ENCODE data around the gene METAP1D.
"Not testable (repeated sequence)": the region's sequence is repeated elsewhere in the genome, so short reads cannot be mapped to it uniquely, and the experiment has no call there.

The METAP1D gene

GRCh38 chr2:171999604-172000469 is at the start of gene METAP1D:
METAP1D (plus strand) TSS chr2:171999953; CDS start chr2:171999970, 17 bp downstream.
- in situ Hi-C loops (cut with MboI; ENCODE audit: low sequenced_read_pairs) = no loop called here

GRCh38 chr2:171952276-171952675 is 47.5 kb upstream of the METAP1D start:
- in situ Hi-C loops (cut with MboI; ENCODE audit: low sequenced_read_pairs) = no loop called here

GRCh38 chr2:171952748-171953147 is 47.0 kb upstream of the METAP1D start:
- in situ Hi-C loops (cut with MboI; ENCODE audit: low sequenced_read_pairs) = no loop called here

- in situ Hi-C loops (cut with MboI; ENCODE audit: low sequenced_read_pairs) = no loop called here
Measured at GRCh38 chr2:171956135-171956825, 43.5 kb upstream of the METAP1D start.

DNA sequence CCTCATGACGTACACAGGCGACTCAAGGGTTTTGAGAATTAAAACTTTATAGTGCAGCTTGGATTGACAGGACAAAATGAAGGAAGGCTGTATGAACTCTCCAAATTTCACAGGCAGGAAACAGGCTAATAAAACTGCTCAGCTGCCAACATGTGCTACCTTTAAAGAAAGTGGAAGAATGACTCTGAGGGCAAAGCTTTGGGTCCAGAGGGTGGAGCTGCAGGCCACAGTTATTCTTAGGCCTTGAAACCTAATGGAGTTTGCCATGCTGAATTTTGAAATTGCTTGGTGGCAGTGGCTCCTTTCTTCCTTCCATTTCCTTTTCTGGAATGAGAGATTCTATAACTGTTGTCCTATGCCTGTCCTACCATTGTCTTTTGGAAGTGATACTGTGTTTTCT is 42.7 kb upstream of the METAP1D start:
- in situ Hi-C loops (cut with MboI; ENCODE audit: low sequenced_read_pairs) = no loop called here

DNA sequence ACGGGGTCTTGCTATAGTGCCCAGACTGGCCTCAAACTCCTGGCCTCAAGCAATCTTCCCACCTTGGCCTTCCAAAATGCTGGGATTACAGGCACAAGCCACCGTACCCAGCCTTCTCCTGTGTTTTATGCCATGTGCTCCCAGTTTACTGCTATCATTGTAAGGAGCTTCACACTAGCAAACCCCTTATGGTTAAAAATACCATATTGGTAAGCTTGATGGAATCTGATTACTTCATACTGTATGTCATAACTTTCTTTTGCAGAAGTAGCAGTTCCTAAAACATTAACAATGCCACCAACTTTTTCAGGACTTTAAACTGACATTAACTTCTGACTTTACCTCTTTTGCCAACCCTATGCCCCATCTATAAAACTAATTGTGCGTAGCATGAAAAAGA is 41.3 kb upstream of the METAP1D start:
- in situ Hi-C loops (cut with MboI; ENCODE audit: low sequenced_read_pairs) = no loop called here

GRCh38 chr2:171959998-171960397 is 39.8 kb upstream of the METAP1D start:
- in situ Hi-C loops (cut with MboI; ENCODE audit: low sequenced_read_pairs) = no loop called here

DNA sequence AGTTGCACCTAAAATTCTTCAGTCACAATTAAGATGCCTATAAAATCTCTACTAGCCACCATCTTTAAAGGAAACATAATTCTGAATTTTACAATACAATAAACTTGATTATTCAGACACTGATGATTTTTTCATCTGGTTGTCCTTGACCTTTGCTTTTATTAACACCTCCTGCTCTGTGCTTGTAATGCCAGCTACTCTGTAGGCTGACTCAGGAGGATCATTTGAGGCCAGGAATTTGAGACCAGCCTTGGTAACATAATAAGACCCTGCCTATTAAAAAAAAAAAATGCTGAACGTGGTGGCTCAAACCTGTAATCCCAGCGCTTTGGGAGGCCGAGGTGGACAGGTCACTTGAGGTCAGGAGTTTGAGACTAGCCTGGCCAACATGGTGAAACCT is 39.2 kb upstream of the METAP1D start:
- in situ Hi-C loops (cut with MboI; ENCODE audit: low sequenced_read_pairs) = no loop called here

DNA sequence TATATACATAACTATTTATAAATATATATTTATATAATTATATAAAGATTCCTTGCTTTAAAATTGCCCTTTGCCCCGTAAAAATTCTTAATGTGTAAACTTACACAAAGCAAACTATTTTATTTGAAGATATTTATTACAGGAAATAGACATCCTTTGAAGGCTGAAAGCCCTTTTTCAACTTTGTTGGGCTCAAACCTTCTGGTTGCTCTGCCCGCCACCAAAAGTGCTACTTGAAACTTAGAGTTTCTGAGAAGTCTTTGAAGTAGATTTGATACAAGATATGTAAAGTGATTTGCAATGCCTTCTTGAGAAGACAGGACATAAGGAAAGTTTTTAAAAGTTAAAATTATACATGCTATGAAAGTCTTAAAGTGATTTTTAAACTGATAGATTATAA is 36.6 kb upstream of the METAP1D start:
- in situ Hi-C loops (cut with MboI; ENCODE audit: low sequenced_read_pairs) = no loop called here

DNA sequence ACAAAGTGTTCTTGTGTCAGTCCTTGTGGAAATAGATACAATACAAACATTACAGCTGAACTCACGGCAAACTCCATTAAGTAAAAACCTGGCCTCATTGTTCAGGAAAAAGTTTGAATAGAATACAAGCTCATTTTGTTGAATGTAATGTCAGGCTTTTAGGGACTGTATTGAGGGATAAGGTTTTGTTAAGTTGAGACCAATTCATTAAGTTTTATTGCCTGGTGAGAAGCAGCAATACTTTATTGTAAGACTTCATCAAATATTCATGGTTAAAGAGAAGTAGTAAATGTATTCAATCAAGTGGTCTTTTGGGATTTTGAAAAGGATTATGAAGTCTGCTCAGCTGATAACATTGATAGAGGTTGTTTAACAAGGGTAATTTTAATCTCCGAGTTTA is 35.4 kb upstream of the METAP1D start:
- in situ Hi-C loops (cut with MboI; ENCODE audit: low sequenced_read_pairs) = no loop called here

- in situ Hi-C loops (cut with MboI; ENCODE audit: low sequenced_read_pairs) = no loop called here
Measured at GRCh38 chr2:171965238-171965637, 34.5 kb upstream of the METAP1D start.

DNA sequence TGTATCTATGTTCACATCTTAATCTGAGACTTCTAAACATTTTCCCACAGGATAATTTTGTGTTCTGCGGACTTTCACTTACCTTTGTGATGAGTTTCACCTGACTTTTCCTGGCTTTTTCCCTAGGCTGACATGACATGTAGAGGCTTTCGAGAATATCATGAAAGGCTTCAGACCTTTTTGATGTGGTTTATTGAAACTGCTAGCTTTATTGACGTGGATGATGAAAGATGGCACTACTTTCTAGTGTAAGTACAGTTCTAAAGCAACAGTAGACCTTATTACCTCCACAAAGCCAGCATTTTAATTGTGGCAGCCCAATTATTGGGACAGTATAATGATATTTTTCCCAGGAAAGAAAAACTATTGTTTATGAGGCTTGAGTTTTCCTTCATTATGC is 34.1 kb upstream of the METAP1D start:
- in situ Hi-C loops (cut with MboI; ENCODE audit: low sequenced_read_pairs) = no loop called here

- in situ Hi-C loops (cut with MboI; ENCODE audit: low sequenced_read_pairs) = no loop called here
Measured at GRCh38 chr2:171966235-171966634, 33.5 kb upstream of the METAP1D start.

GRCh38 chr2:171966688-171967087 is 33.1 kb upstream of the METAP1D start:
- in situ Hi-C loops (cut with MboI; ENCODE audit: low sequenced_read_pairs) = no loop called here

DNA sequence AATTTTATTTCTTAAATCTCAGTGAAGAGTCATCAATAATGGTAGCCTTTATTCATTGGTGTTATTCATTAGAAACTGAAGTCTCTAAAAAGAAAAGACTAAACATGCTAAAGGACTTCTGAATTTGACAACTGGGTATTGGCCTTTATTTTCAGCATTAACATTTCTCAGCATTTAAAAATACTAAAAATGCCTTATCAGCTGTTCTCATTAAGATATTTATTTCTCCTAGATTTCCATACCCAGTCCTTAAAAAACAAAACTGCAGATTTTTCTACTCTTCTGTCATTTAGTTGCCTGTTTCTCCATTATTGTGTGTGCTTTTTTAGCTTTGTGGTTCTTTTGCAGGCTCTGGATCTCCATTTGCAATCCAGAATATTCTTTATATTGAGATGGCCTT is 31.2 kb upstream of the METAP1D start:
- in situ Hi-C loops (cut with MboI; ENCODE audit: low sequenced_read_pairs) = no loop called here

- in situ Hi-C loops (cut with MboI; ENCODE audit: low sequenced_read_pairs) = no loop called here
Measured at GRCh38 chr2:171972329-171972982, 27.3 kb upstream of the METAP1D start.

DNA sequence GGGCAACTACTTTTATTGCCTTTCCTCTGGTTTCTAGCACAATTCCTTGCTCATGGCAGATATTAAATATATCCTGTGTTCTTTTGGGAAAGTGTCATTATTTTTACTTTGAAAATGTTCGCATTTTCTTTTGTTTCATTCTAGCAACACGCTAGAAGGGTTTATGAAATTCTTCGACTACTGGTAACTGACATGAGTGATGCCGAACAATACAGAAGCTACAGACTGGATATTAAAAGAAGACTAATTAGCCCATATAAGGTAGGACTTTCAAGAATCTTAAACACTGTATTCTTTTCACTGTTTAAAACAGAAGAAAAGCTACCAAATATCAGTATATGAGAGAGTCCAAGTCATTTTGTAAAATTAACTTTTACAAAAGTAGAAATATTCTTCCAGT is 20.6 kb upstream of the METAP1D start:
- in situ Hi-C loops (cut with MboI; ENCODE audit: low sequenced_read_pairs) = no loop called here

- in situ Hi-C loops (cut with MboI; ENCODE audit: low sequenced_read_pairs) = not testable (repeated sequence)
Measured at GRCh38 chr2:171983924-171984323, 15.8 kb upstream of the METAP1D start.

- in situ Hi-C loops (cut with MboI; ENCODE audit: low sequenced_read_pairs) = no loop called here
Measured at GRCh38 chr2:171985076-171985475, 14.7 kb upstream of the METAP1D start.

GRCh38 chr2:171986778-171987177 is 13.0 kb upstream of the METAP1D start:
- in situ Hi-C loops (cut with MboI; ENCODE audit: low sequenced_read_pairs) = no loop called here

DNA sequence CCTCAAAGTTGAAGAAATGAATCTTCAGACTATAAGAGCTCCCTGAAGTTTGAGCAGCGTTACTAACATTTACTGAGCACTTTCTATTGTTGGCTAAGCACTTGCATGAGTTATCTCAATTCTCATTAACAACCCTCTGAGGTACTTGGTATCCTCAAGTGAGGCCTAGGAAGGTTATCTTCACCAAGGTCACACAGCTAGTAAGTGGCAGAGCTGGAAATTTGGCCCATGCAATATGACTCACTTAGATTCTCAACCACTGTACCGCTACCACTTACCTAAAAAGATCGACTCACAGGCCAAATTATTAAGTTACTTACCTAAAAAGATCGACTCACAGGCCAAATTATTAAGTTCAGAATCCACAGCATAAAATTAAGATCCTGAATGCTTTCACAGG is 8.7 kb upstream of the METAP1D start:
- in situ Hi-C loops (cut with MboI; ENCODE audit: low sequenced_read_pairs) = no loop called here

- in situ Hi-C loops (cut with MboI; ENCODE audit: low sequenced_read_pairs) = no loop called here
Measured at GRCh38 chr2:171995586-171995985, 4.2 kb upstream of the METAP1D start.
